Activated CD8-positive, alpha-beta T cell treated with anti-CD3 and anti-CD28 coated beads, Interleukin-2, amount 10 ng/mL, durations not matched to agents 7 days and 5 days (primary cell): ENCODE data around the gene HERC2. TPM values are rescaled to one million over a fixed set of nuclear protein-coding genes. Genes with fewer than 3 reads are reported as not detected.
A peak's percentile ranks its signal among the peaks of the same experiment; 100 is the strongest.

ENCODE experiments used
- ATAC-seq: fragments of 150-1000 bp; cut with Tn5 transposase; one replicate; pipeline ENCODE4 v1.10.0; 2021; ENCODE audit warnings: moderate library complexity
- CTCF ChIA-PET: fragments of 350-600 bp; sonication (Branson Sonifier 250); formaldehyde crosslinking; loops from one replicate; lab custom pipeline; 2021; ENCODE audit warnings: antibody characterized with exemption; lab: Charles Lee
- POLR2A ChIA-PET: fragments of 350-600 bp; sonication (Branson Sonifier 250); formaldehyde crosslinking; loops from one replicate; lab custom pipeline; 2021; ENCODE audit warnings: antibody characterized with exemption; lab: Charles Lee
- DNase-seq: peaks from one replicate; pipeline ENCODE4 v3.0.0-alpha.2; 2020
- H3K27ac Mint-ChIP-seq: one replicate; pipeline ENCODE4 v1.8.0; 2021; ENCODE audit warnings: mild to moderate bottlenecking, mixed read lengths
- H3K27me3 Mint-ChIP-seq: one replicate; pipeline ENCODE4 v1.8.0; 2021; ENCODE audit warnings: low read depth, mixed read lengths
- H3K36me3 Mint-ChIP-seq: one replicate; pipeline ENCODE4 v1.8.0; 2021; ENCODE audit warnings: low read depth, mixed read lengths
- H3K4me1 Mint-ChIP-seq: one replicate; pipeline ENCODE4 v1.8.0; 2021; ENCODE audit warnings: low read depth, mixed read lengths
- H3K4me3 Mint-ChIP-seq: one replicate; pipeline ENCODE4 v1.8.0; 2021; ENCODE audit warnings: mild to moderate bottlenecking, mixed read lengths
- H3K9me3 Mint-ChIP-seq: one replicate; pipeline ENCODE4 v1.8.0; 2022; ENCODE audit warnings: mixed read lengths; ENCODE audit not compliant: insufficient read depth
- total RNA-seq, 2 experiments: library from RNA; stranded (reverse); gene quantifications; one replicate each; pipeline ENCODE4 v1.2.3, GENCODE V29; 2021

The HERC2 gene
- total RNA-seq, 2 experiments from 2014 or later: 42.6 to 44.7 TPM

GRCh38 chr15:28132524-28133275, 189.3 kb downstream of the HERC2 start:
- Mint-ChIP-seq H3K9me3 (no peaks in the 10 kb centered on the region), H3K27me3 (no peaks in the 10 kb centered on the region), H3K36me3 (peaks cover 19% of the 10 kb centered on the region), H3K27ac (peak overlapping the region; percentile 32), H3K4me3 (no peak overlapping the region), H3K4me1 (peaks cover 30% of the 10 kb centered on the region)
- CTCF ChIA-PET: no interaction called here
- DNase-seq: no peak
- POLR2A ChIA-PET: no interaction called here
- ATAC-seq: no peak

GRCh38 chr15:28131946-28132345, 190.0 kb downstream of the HERC2 start:
- Mint-ChIP-seq H3K27me3 (no peaks in the 10 kb centered on the region), H3K9me3 (no peaks in the 10 kb centered on the region), H3K27ac (no peak overlapping the region), H3K4me1 (peaks cover 23% of the 10 kb centered on the region), H3K4me3 (no peak overlapping the region), H3K36me3 (peaks cover 16% of the 10 kb centered on the region)
- DNase-seq (no peak), ATAC-seq (no peak)
- ChIA-PET POLR2A (no interaction called here), CTCF (no interaction called here)

- ChIA-PET CTCF (no interaction called here), POLR2A (no interaction called here)
- Mint-ChIP-seq H3K4me3 (no peak overlapping the region), H3K9me3 (no peaks in the 10 kb centered on the region), H3K27ac (no peak overlapping the region), H3K36me3 (peaks cover 16% of the 10 kb centered on the region), H3K4me1 (peaks cover 18% of the 10 kb centered on the region), H3K27me3 (no peaks in the 10 kb centered on the region)
- DNase-seq (no peak), ATAC-seq (no peak)
Observed at GRCh38 chr15:28131400-28131799, 190.6 kb downstream of the HERC2 start.

GRCh38 chr15:28130651-28131050, 191.3 kb downstream of the HERC2 start:
- CTCF ChIA-PET: no interaction called here

GRCh38 chr15:28129231-28129848, 192.6 kb downstream of the HERC2 start:
- Mint-ChIP-seq H3K27me3 (no peaks in the 10 kb centered on the region), H3K9me3 (no peaks in the 10 kb centered on the region)

More at GRCh38 chr15:28130651-28131050, 191.3 kb downstream of the HERC2 start:
- peaks cover 11% of the 10 kb centered on the region for H3K4me1 Mint-ChIP-seq
- POLR2A ChIA-PET: no interaction called here
- no peaks in the 10 kb centered on the region for H3K27me3 Mint-ChIP-seq
- no peaks in the 10 kb centered on the region for H3K9me3 Mint-ChIP-seq
- DNase-seq (no peak), ATAC-seq (no peak)
- H3K27ac Mint-ChIP-seq: no peak overlapping the region
- peaks cover 16% of the 10 kb centered on the region for H3K36me3 Mint-ChIP-seq
- no peak overlapping the region for H3K4me3 Mint-ChIP-seq

GRCh38 chr15:28128031-28128430, 193.9 kb downstream of the HERC2 start:
- no peak for DNase-seq
- Mint-ChIP-seq H3K36me3 (peaks cover 9% of the 10 kb centered on the region), H3K4me3 (no peak overlapping the region), H3K27me3 (no peaks in the 10 kb centered on the region), H3K9me3 (no peaks in the 10 kb centered on the region), H3K4me1 (peaks cover 2% of the 10 kb centered on the region), H3K27ac (no peak overlapping the region)
- no peak for ATAC-seq
- ChIA-PET POLR2A (no interaction called here), CTCF (no interaction called here)

More at GRCh38 chr15:28129231-28129848, 192.6 kb downstream of the HERC2 start:
- no peak for DNase-seq
- Mint-ChIP-seq H3K27ac (no peak overlapping the region), H3K4me1 (peaks cover 4% of the 10 kb centered on the region), H3K4me3 (no peak overlapping the region), H3K36me3 (peaks cover 8% of the 10 kb centered on the region)
- ATAC-seq: no peak
- POLR2A ChIA-PET: no interaction called here
- CTCF ChIA-PET: no interaction called here

GRCh38 chr15:28127036-28127435, 194.9 kb downstream of the HERC2 start:
- CTCF ChIA-PET: interaction anchor here (1.6 to 2.2 kb wide), 2 partner anchors 10 kb away, joined by 10 to 24 read pairs; no protein-coding TSS in a partner anchor

GRCh38 chr15:28125673-28126651, 196.0 kb downstream of the HERC2 start:
- Mint-ChIP-seq H3K9me3 (no peaks in the 10 kb centered on the region), H3K27ac (no peak overlapping the region), H3K27me3 (no peaks in the 10 kb centered on the region), H3K4me3 (no peak overlapping the region), H3K36me3 (peaks cover 13% of the 10 kb centered on the region), H3K4me1 (peaks cover 5% of the 10 kb centered on the region)
- ATAC-seq: peak; percentile 43
- POLR2A ChIA-PET: interaction anchor here (0.6 kb wide), 1 partner anchor 464 kb away, joined by 3 read pairs; no protein-coding TSS in a partner anchor
- CTCF ChIA-PET: interaction anchor here (0.6 to 2.3 kb wide), 11 partner anchors 9 to 117 kb away, joined by 3 to 24 read pairs (median 4); partner anchors contain the start of gene OCA2
- peak; percentile 35 for DNase-seq

More at GRCh38 chr15:28127036-28127435, 194.9 kb downstream of the HERC2 start:
- Mint-ChIP-seq H3K27me3 (no peaks in the 10 kb centered on the region), H3K27ac (no peak overlapping the region), H3K9me3 (no peaks in the 10 kb centered on the region), H3K4me1 (no peaks in the 10 kb centered on the region), H3K36me3 (peaks cover 9% of the 10 kb centered on the region), H3K4me3 (no peak overlapping the region)
- ATAC-seq: no peak
- DNase-seq: no peak
- POLR2A ChIA-PET: no interaction called here

GRCh38 chr15:28124841-28125240, 197.1 kb downstream of the HERC2 start:
- no peaks in the 10 kb centered on the region for H3K9me3 Mint-ChIP-seq
- no peak overlapping the region for H3K27ac Mint-ChIP-seq
- ATAC-seq (no peak), DNase-seq (no peak)
- H3K4me1 Mint-ChIP-seq: peaks cover 10% of the 10 kb centered on the region
- no peaks in the 10 kb centered on the region for H3K27me3 Mint-ChIP-seq
- H3K36me3 Mint-ChIP-seq: peaks cover 15% of the 10 kb centered on the region
- CTCF ChIA-PET: interaction anchor here (2.2 to 2.3 kb wide), 2 partner anchors 12 to 16 kb away, joined by 10 to 24 read pairs; no protein-coding TSS in a partner anchor
- H3K4me3 Mint-ChIP-seq: no peak overlapping the region
- POLR2A ChIA-PET: no interaction called here

GRCh38 chr15:28123408-28124023, 198.5 kb downstream of the HERC2 start:
- DNase-seq: peak; percentile 70
- CTCF ChIA-PET: interaction anchor here (0.9 to 1.1 kb wide), 2 partner anchors 13 to 15 kb away, joined by 3 read pairs; no protein-coding TSS in a partner anchor
- H3K27me3 Mint-ChIP-seq: no peaks in the 10 kb centered on the region

More at GRCh38 chr15:28123408-28124023, 198.5 kb downstream of the HERC2 start:
- Mint-ChIP-seq H3K27ac (no peak overlapping the region), H3K36me3 (peaks cover 15% of the 10 kb centered on the region), H3K4me3 (no peak overlapping the region), H3K9me3 (no peaks in the 10 kb centered on the region), H3K4me1 (peaks cover 10% of the 10 kb centered on the region)
- POLR2A ChIA-PET: no interaction called here
- peak; percentile 60 for ATAC-seq
